K562 (cell line): ENCODE measurements around the gene STON2. TPM values are rescaled to one million over a fixed set of nuclear protein-coding genes. Genes with fewer than 3 reads are reported as not detected.
A peak's percentile ranks its signal among the peaks of the same experiment; 100 is the strongest.

Source experiments
- BRD4 ChIP-seq: fragments of 200-600 bp; sonication (generic); IDR thresholded peaks from 2 replicates; pipeline ENCODE4 v1.6.1; 2017; ENCODE audit warnings: inconsistent platforms
- CBFA2T3 ChIP-seq: fragments of 450-650 bp; IDR thresholded peaks from 2 replicates; pipeline ENCODE4 v1.6.1; 2017
- CBX5 ChIP-seq: IDR thresholded peaks from 2 replicates; pipeline ENCODE4 v1.6.1; 2014; ENCODE audit warnings: low read depth, borderline replicate concordance
- CLOCK ChIP-seq: fragments of 250-450 bp; sonication (Bioruptor Pico); IDR thresholded peaks from 2 replicates; pipeline ENCODE4 v1.4.0; 2020; ENCODE audit warnings: mild to moderate bottlenecking, moderate library complexity, borderline replicate concordance
- GTF3C2 ChIP-seq: IDR thresholded peaks from 3 replicates; pipeline ENCODE4 v1.6.1; 2011; ENCODE audit warnings: borderline replicate concordance, mild to moderate bottlenecking, moderate library complexity; ENCODE audit not compliant: insufficient read length; ENCODE audit errors: extremely low read depth
- LEF1 ChIP-seq: fragments of 450-650 bp; IDR thresholded peaks from 2 replicates; pipeline ENCODE4 v1.6.1; 2016; ENCODE audit warnings: mild to moderate bottlenecking
- MEIS2 ChIP-seq: fragments of 450-650 bp; IDR thresholded peaks from 2 replicates; pipeline ENCODE4 v1.6.1; 2014; ENCODE audit warnings: mild to moderate bottlenecking; ENCODE audit not compliant: partially characterized antibody
- MTA1 ChIP-seq: fragments of 450-650 bp; IDR thresholded peaks from 2 replicates; pipeline ENCODE4 v1.6.1; 2017; ENCODE audit warnings: borderline replicate concordance
- NR4A1 ChIP-seq, 2 experiments: fragments of 250-450 bp in 1 of 2; fragments of 450-650 bp in 1 of 2; sonication (Bioruptor Pico) in 1 of 2; IDR thresholded peaks; 2 replicates each; pipeline versions ENCODE4 v1.4.0 to v1.6.1; 2016 to 2020; ENCODE audit warnings: mild to moderate bottlenecking in 2 of 2, missing compliant biosample characterization in 1 of 2, missing genetic modification characterization in 1 of 2, moderate library complexity in 1 of 2
- RBM22 ChIP-seq: fragments of 200-400 bp; formaldehyde crosslinking; IDR thresholded peaks from 2 replicates; pipeline ENCODE4 v1.6.1; 2018; ENCODE audit warnings: low read length, low read depth; ENCODE audit not compliant: poor library complexity, severe bottlenecking
- RERE ChIP-seq: sonication (generic); formaldehyde crosslinking; IDR thresholded peaks from 2 replicates; pipeline ENCODE4 v1.8.0; 2023; ENCODE audit warnings: missing genetic modification reagents, mild to moderate bottlenecking, borderline replicate concordance
- TBL1XR1 ChIP-seq, 2 experiments: IDR thresholded peaks; 2 replicates each; pipeline ENCODE4 v1.6.1; 2012; ENCODE audit warnings: improper control_type of control experiment in 2 of 2, low read length in 2 of 2, mild to moderate bottlenecking in 1 of 2
- ZNF449 ChIP-seq: fragments of 250-450 bp; sonication (Bioruptor Pico); IDR thresholded peaks from 2 replicates; pipeline ENCODE4 v1.8.0; 2022; ENCODE audit warnings: moderate library complexity, mild to moderate bottlenecking, inconsistent platforms
- polyA plus RNA-seq, 8 experiments: library from polyadenylated mRNA; depleted of rRNA in 4 of 8; stranded (reverse) in 5 of 8; unstranded in 3 of 8; fragments of >200 nt; fragmentation: Nextera tagmentation in 2 of 8; fragmentation: Illumina TruSeq in 1 of 8; extraction: Ambion mirVana in 2 of 8; extraction: Trizol in 1 of 8; gene quantifications; 2 replicates each; pipeline versions ENCODE4 v1.2.1 to v1.2.3, GENCODE V29; 2011 to 2014; ENCODE audit warnings: inconsistent platforms in 1 of 8, missing spikeins in 1 of 8
- total RNA-seq, 7 experiments: library from RNA; depleted of rRNA in 6 of 7; stranded (reverse); fragments of >200 nt in 6 of 7; fragmentation: Illumina TruSeq in 2 of 7; extraction: Trizol in 2 of 7; gene quantifications; 2 replicates each; pipeline versions ENCODE4 v1.2.1 to v1.2.3, GENCODE V29; 2011 to 2021; ENCODE audit warnings: low replicate concordance in 1 of 7

The STON2 gene
- total and polyA plus RNA-seq, 9 of the 15 experiments (the other 6 are each of a cell fraction or from before 2014, with no cell fraction given) = 7.8 to 99.3 (median 53.5) TPM

GRCh38 chr14:81427348-81428058 is 27.4 kb upstream of the STON2 start (continued):
- TF ChIP-seq CLOCK (CRISPR knock-in tag) (no peak), CBFA2T3 (peak; percentile 89), MEIS2 (peak; percentile 98), CBX5 (no peak), MTA1 (peak; percentile 69; the same call in 1 of the 2 replicates), LEF1 (peak; percentile 78), TBL1XR1 (IDR thresholded peaks at IDR 0.05; ENCODE audit: low read length in 2 of 2) (peak in 1 of 2 experiments; percentile 53; a peak in 1 of 4 replicates), RERE (CRISPR knock-in tag) (no peak), NR4A1 (CRISPR knock-in tag; IDR thresholded peaks at IDR 0.05) (no peak), NR4A1 (tag; IDR thresholded peaks at IDR 0.05) (no peak), GTF3C2 (no peak), ZNF449 (CRISPR knock-in tag) (no peak), BRD4 (no peak), RBM22 (no peak)
